MCF 10A (cell line): ENCODE measurements around the gene CETP. TPM values are rescaled to one million over a fixed set of nuclear protein-coding genes. Genes with fewer than 3 reads are reported as not detected.

ENCODE experiments used
- BruUV-seq: library from RNA; stranded (reverse); fragments of 400-500 nt; replicated peaks from 2 replicates; lab custom pipeline; 2021; lab: Mats Ljungman, UMichigan
- CTCF ChIA-PET: fragments of 300-600 bp; sonication (Branson Sonifier 250); formaldehyde crosslinking; extraction: SDS; loops from one replicate; lab custom pipeline; 2021; ENCODE audit warnings: antibody characterized with exemption, inconsistent platforms; lab: Yijun Ruan, JAX
- POLR2A ChIA-PET: fragments of 300-600, 350-650 bp; sonication (Branson Sonifier 250); formaldehyde crosslinking; extraction: SDS; loops from one replicate; lab custom pipeline; 2020; ENCODE audit warnings: antibody characterized with exemption, inconsistent platforms; lab: Yijun Ruan, JAX
- DNase-seq: peaks from one replicate; pipeline ENCODE4 v3.0.0-alpha.2; 2018; ENCODE audit not compliant: unreplicated experiment
- H3K27ac Mint-ChIP-seq: one replicate; pipeline ENCODE4 v1.8.0; 2022; ENCODE audit warnings: mild to moderate bottlenecking, low read depth, mixed read lengths; ENCODE audit not compliant: unreplicated experiment
- H3K27me3 Mint-ChIP-seq: one replicate; pipeline ENCODE4 v1.8.0; 2022; ENCODE audit warnings: mixed read lengths; ENCODE audit not compliant: insufficient read depth, unreplicated experiment
- H3K36me3 Mint-ChIP-seq: one replicate; pipeline ENCODE4 v1.8.0; 2022; ENCODE audit warnings: mild to moderate bottlenecking, moderate library complexity, mixed read lengths; ENCODE audit not compliant: insufficient read depth, unreplicated experiment
- H3K4me1 Mint-ChIP-seq: one replicate; pipeline ENCODE4 v1.8.0; 2022; ENCODE audit warnings: mixed read lengths; ENCODE audit not compliant: insufficient read depth, unreplicated experiment
- H3K4me3 Mint-ChIP-seq: one replicate; pipeline ENCODE4 v1.8.0; 2022; ENCODE audit warnings: mild to moderate bottlenecking, moderate library complexity, mixed read lengths; ENCODE audit not compliant: unreplicated experiment
- H3K9me3 Mint-ChIP-seq: one replicate; pipeline ENCODE4 v1.8.0; 2022; ENCODE audit warnings: mixed read lengths; ENCODE audit not compliant: unreplicated experiment
- CTCF ChIP-seq: fragments of 200-600 bp; IDR thresholded peaks from one replicate; pipeline ENCODE4 v1.8.0; 2022; ENCODE audit warnings: antibody characterized with exemption, mild to moderate bottlenecking; ENCODE audit not compliant: unreplicated experiment
- intact Hi-C: fragments of 100-400 bp; cut with micrococcal nuclease; formaldehyde crosslinking; loops from 2 replicates; pipeline ENCODE4 v1.14.1; 2022
- total RNA-seq: library from RNA; stranded (reverse); gene quantifications from 2 replicates; pipeline ENCODE4 v1.2.3, GENCODE V29; 2022

Gene CETP
- total RNA-seq, 1 experiment from 2014 or later, result not detected

- no peak for TF ChIP-seq CTCF
- no peaks in the 10 kb centered on the region for H3K4me1 Mint-ChIP-seq
- H3K36me3 Mint-ChIP-seq, result no peaks in the 10 kb centered on the region
- BruUV-seq, result no TSS peak
- no peak overlapping the region for H3K4me3 Mint-ChIP-seq
- DNase-seq, result no peak
- peaks cover 30% of the 10 kb centered on the region for H3K27me3 Mint-ChIP-seq
- H3K9me3 Mint-ChIP-seq, result no peaks in the 10 kb centered on the region
- ChIA-PET CTCF (interaction anchor here (0.6 to 1.2 kb wide), 5 partner anchors 16 to 103 kb away, joined by 3 read pairs; partner anchors contain the start of gene NLRC5), POLR2A (interaction anchor here (1.0 to 1.2 kb wide), 2 partner anchors 12 to 14 kb away, joined by 4 read pairs; partner anchors contain the start of gene HERPUD1)
- no peak overlapping the region for H3K27ac Mint-ChIP-seq
- intact Hi-C loops, result no loop called here
These were observed 42.5 kb upstream of the CETP start for GRCh38 chr16:56919099-56919800.

- Mint-ChIP-seq H3K4me3 (no peak overlapping the region), H3K27me3 (peaks cover 30% of the 10 kb centered on the region), H3K9me3 (no peaks in the 10 kb centered on the region), H3K36me3 (no peaks in the 10 kb centered on the region), H3K27ac (no peak overlapping the region), H3K4me1 (no peaks in the 10 kb centered on the region)
- intact Hi-C loops, result no loop called here
- no TSS peak for BruUV-seq
- no peak for TF ChIP-seq CTCF
- no peak for DNase-seq
- ChIA-PET CTCF (no interaction called here), POLR2A (no interaction called here)
These were observed 40.2 kb upstream of the CETP start for GRCh38 chr16:56921571-56921970.

GRCh38 chr16:56923481-56924091, 38.2 kb upstream of the CETP start:
- POLR2A ChIA-PET, result interaction anchor here (1.0 to 2.0 kb wide), 2 partner anchors 9 to 40 kb away, joined by 3 to 7 read pairs; partner anchors contain the start of gene HERPUD1
- H3K9me3 Mint-ChIP-seq, result no peaks in the 10 kb centered on the region
- no peak overlapping the region for H3K4me3 Mint-ChIP-seq
- H3K4me1 Mint-ChIP-seq, result no peaks in the 10 kb centered on the region
- no peak for TF ChIP-seq CTCF
- intact Hi-C loops, result no loop called here
- BruUV-seq, result no TSS peak
- H3K36me3 Mint-ChIP-seq, result no peaks in the 10 kb centered on the region
- CTCF ChIA-PET, result interaction anchor here (0.5 kb wide), 1 partner anchor 11 kb away, joined by 4 read pairs; no protein-coding TSS in a partner anchor
- no peak overlapping the region for H3K27ac Mint-ChIP-seq
- H3K27me3 Mint-ChIP-seq, result peaks cover 12% of the 10 kb centered on the region
- no peak for DNase-seq

GRCh38 chr16:56927471-56927870, 34.3 kb upstream of the CETP start:
- POLR2A ChIA-PET, result interaction anchor here (0.6 to 1.6 kb wide), 3 partner anchors 12 to 309 kb away, joined by 3 to 4 read pairs (median 3); no protein-coding TSS in a partner anchor
- Mint-ChIP-seq H3K9me3 (no peaks in the 10 kb centered on the region), H3K4me3 (no peak overlapping the region), H3K4me1 (no peaks in the 10 kb centered on the region), H3K27ac (no peak overlapping the region), H3K36me3 (peaks cover 9% of the 10 kb centered on the region), H3K27me3 (no peaks in the 10 kb centered on the region)
- DNase-seq, result no peak
- intact Hi-C loops, result no loop called here
- CTCF ChIA-PET, result interaction anchor here (0.6 kb wide), 1 partner anchor 71 kb away, joined by 3 read pairs; no protein-coding TSS in a partner anchor
- TF ChIP-seq CTCF, result no peak
- no TSS peak for BruUV-seq
